GM21786 (cell line): ENCODE results near the gene TSPAN10.
"Not testable (repeated sequence)": the region's sequence is repeated elsewhere in the genome, so short reads cannot be mapped to it uniquely, and the experiment has no call there.

Experiments used
- ATAC-seq: cut with Tn5 transposase; IDR thresholded peaks from one replicate; pipeline ENCODE4 v1.9.1; 2021; ENCODE audit not compliant: unreplicated experiment

The TSPAN10 gene

DNA sequence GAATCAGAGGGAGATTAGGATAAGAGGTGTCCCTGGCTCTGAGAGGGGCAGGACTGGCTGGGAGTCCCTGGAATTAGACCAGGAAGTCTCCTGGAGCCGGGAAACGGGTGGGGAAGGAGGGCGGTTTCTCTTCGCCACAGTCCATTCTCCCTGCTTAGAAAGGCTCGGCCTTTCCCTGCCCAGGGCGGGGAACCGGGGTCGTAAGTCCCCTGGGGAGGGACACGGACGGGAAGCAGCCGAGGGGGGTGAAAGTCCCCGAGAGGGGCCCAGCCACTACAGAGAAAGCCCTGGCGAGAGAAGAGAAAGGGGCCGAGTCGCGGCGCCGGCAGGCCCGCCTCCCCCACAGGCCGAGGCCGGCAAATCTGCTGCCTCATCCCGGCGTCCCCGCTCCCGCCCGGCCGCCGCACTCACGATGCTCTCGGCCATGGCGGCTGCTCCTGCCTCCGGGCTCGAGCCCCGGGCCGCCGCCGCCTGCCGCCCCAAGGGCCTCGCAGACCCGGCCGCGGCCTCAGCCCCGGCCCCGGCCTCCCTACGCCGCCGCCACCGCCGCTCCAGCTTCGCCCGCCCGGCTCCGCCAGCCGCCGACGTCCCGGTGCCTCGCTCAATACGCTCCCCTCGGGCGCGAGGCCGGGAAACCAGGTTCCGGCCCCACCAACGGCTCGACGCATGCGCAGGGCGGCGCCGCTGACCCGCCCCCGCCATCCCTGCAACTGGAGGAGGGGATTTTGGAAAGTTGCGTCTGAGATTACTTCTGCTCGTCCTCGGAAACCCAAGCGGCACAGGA is at the start of gene TSPAN10, which contains the start of gene NPLOC4:
TSPAN10 (plus strand) TSS at position 692 of the 784 bp plus-strand sequence. CDS start 5,217 bp downstream, outside the sequence.
NPLOC4 (minus strand) TSS at position 608 of the 784 bp plus-strand sequence; CDS start at position 426, 182 bp downstream.
- ATAC-seq: peak; percentile 75

DNA sequence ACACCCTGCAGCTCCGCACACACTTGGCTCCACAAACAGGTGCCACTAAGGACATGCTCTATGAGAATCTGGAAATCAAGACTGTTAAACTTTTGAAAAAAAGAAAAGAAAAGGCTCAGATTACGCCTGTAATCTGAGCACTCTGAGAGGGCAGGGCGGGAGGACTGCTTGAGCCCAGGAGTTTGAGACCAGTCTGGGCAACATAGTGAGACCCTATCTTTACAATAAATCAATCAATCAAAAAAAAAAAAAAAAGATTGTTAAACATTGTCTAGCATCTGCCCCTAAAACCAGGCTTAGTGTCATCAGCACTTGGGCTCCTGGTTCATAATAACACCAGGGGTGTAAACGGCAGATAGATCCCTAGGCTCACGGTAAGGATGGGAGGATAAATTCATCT is 47.4 kb upstream of the TSPAN10 start:
- no peak for ATAC-seq

DNA sequence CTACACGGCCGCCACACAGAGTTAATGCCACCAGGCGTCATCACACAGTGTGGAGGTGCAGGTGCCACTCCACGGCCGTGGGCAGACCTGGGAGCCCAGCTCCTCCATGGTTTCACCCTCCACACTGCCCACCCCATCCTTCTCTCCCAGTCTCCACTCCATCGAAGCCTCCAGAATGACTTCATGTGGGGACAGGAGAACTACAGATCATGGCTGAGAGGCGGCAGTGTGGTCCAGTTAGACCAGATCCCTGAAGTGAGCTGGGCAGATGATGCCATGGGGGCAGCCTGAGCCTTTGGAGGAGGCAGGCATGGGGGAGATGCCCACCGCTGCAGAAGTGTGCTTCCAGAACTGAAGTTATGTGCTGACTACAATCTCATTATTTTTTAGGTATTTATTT is 46.9 kb upstream of the TSPAN10 start:
- ATAC-seq: no peak

DNA sequence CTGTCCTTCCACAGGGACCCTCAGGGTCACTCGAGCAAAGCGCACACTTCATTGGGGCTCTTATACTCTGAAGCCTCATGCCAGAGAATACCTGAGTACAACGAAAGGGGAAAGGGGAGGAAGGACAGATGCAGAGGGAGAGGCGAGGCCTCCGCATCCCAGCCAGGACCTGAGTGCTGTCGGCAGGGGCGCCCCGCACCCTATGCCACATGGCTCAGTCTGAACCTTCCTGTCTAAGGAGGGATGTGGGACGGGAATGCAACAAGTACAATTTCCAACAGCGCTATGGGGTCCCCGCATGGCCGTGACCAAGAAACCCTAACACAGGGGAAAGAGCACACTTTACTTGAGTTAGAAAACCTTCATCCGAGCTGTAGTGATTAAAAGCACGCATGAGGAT is 45.0 kb upstream of the TSPAN10 start:
- no peak for ATAC-seq

DNA sequence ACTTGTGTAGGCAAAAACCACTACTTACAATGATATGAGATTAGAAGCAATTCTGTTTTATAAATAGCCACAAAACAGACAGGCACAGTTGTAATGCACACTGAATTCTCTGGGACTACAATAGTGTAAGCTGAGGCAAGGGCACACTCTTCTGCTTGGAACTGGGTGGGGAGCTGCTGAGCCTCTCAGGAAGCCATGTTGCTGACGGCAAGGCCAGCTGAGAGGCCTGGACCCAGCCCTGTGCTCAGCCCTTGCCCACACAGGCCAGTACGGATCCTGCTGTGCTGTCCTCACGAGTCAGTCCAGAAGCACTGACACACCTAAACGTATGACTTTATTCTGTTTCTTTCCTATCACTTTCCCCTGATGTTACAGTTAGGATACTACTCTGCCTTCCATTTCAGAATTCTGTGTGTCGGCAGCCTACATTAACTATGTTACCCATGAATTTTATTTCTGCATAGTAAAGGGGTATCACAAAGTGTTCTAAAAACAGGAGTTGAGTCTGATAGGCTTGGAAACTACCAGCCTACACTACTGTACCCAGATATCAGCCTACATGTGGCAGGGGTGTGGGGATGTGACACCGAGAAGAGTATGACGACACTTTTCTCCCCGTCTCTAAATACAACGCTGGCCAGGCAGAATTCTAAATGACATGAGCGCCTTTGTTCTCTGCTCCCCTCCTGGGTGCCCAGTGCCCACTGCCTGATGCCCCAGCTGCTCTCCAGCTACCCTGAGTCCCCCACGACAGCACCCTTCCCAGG is 43.7 kb upstream of the TSPAN10 start:
- ATAC-seq: no peak

DNA sequence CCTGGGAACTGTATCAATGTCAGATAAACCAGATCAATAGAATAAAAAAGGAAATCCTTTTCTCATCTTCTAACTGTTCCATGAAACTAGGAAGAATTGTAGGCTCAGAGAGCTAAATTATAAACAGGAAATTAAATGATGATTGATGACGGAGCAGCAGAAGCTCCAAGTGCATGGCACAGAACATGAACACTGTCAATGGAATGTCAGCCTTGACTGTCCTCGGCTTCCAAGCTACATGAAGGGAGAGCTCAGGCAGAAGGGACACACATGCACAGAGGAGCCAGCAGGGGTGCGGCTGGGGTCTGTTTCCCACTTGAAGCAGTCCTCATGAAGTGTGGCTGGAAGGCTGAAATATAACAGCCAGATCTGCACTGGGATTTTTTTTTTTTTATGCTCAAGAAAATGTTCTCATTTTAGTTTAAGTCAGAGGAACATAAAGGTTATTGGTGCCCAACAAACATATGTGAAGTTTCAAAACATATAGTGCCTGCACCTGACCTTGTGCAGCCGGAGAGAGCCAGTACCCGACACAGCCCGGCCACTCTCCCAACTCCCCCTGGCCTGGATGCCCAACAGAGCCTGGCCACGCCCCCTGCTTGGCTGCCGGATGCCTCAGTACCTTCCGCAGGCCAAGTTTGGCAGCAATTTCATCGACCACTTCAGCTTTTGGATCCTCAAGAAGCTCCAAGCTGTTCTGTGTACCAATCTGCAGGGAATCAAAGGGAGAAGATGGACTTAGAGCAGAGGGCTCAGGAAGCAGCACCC is 37.1 kb upstream of the TSPAN10 start:
- no peak for ATAC-seq

DNA sequence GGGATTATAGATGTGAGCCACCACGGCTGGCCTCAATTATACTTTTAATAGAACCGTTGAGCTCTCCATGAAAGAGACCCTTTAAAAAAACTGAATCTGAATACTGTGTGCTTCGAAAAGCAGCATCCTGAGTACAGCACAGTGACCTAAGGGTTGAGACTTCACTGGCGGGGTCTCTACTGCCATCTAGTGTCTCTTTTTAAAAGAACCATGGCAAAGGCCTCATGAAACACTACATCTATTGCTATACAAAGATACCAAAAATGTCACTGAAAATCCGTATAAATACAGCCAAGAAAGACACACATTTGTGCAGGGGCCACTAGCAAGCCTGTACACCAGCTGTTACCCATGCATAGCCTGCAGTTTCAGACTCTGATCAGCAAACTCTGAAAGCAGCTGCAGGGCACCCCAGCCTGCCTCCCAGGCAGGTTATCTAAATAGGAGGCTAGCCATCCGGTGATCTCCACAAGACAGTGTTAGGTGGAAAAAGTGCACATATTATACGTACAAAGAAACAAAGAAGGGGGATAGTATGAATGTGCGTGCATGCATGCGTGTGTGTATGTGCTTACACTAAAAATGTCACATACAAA is 35.4 kb upstream of the TSPAN10 start:
- ATAC-seq: no peak

DNA sequence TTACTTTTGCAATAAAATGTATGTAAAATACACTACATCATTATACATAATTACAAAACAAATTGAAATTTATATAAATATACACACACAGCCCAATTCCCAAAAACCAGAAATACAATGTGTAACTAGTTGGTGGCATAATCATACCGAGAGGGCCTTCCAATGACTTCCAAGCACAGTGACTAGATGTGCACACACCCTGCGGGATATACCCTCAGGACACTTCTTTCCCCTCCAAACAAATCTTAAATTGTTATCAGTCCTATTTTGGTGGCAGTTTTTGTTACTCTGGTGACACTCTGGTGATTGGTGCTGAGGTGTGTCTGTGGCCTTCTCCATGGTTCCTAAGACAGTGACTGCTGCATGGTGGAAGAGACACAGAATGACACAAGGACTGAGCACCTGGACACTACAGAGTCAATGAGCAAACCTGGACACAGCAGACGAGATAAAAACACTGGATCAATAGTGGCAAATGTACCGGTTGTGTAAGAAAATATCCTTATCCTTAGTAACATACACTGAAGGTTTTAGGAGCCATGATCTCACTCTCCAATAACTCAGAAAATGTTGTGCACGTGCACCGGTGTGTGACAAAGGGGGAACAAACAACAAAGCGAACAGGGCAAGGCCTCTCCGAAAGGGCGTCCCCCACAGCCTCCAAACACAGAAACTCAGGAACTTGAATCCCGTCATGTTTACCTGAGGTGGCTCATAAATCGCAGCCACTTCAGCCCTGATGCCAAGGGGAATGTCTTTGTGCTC is 33.0 kb upstream of the TSPAN10 start:
- no peak for ATAC-seq

DNA sequence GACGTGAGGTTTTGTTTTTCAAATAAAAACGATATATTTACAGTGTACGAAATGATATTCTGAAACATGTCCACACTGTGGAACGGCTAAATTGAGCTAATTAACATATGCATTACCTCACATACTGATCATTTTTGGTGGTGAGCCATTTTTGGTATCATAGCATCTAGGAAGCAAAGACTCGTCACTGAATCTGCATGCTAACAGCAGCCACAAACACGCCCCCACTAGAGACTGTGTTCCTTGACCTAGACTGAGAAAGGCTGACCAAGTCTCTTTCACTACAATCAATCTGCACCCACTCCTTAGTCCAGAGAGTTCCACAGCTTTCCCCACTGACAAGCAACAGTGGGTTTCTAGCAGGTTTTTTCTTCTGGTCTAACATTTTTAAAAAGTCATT is 29.6 kb upstream of the TSPAN10 start:
- ATAC-seq: no peak

DNA sequence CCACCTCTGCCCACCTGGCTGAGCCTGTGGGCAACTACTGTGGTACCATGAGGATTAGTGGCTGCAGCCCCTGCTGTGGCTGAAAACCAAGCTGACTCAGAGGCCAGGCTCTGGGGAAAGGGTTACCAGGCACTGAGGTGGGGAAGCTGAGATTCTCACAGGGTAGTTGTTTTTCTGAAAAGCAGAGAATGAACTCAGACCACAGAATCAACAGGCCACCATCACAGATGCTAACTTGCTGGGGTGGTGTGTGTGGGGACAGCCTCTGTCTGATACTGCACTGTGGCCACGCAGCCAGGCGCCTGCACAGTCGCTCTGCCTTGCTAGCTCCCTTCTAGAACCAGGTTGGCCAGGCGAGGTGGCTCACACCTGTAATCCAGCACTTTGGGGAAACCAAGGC is 28.9 kb upstream of the TSPAN10 start:
- no peak for ATAC-seq

DNA sequence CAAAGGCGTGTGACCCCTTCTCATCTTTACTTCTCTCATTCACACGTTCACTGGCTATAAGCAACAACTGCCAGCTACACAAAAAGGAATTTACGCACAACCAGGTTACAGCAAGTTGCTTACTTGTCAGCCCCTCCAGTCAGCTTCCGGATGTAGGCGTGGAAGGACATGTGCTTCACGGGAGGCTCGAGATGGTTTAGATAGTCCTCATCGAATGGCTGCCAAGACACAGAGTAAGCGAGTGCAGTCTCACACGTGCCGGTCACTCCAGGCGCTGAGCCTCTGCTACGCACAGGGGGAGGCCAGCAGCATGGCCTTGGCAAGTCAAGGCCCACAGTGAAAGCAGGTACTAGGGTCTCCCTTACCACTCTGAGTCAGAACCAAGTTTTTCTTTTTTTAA is 28.4 kb upstream of the TSPAN10 start:
- no peak for ATAC-seq

DNA sequence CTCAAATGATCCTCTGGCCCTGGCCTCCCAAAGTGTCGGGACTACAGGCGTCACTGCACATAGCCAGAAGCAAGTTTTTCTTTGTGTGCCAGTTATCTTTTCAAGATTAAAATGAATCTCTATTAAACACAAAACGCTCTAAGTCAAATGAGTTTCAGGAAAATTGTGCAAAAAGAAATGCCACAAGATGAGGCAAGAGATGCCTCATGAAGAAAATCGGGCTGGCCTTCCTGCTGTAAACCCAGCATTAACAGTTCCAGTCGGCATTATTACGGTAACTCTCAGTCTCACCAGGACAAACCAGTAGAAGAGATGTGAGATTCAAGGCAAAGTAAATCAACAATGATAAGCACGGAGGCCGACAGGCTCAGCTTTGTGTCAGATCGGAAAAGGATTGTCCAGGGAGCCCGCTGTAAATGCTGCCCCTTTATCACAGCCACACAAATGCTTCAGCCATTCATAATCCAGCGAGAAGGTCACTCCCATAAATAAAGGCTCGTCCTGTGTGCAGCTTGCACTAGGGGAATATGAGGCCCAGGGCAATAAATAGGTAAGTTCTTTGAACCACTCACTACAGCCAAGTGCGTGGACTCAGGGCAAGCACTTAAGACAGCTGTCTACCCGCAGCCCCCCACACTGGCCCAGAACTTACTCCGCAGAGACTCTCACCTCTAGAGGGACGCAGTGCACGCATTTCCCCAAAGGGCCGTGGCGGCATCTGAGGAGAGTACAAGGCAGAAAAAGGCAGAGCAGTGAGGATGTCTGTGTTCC is 27.3 kb upstream of the TSPAN10 start:
- ATAC-seq: no peak

DNA sequence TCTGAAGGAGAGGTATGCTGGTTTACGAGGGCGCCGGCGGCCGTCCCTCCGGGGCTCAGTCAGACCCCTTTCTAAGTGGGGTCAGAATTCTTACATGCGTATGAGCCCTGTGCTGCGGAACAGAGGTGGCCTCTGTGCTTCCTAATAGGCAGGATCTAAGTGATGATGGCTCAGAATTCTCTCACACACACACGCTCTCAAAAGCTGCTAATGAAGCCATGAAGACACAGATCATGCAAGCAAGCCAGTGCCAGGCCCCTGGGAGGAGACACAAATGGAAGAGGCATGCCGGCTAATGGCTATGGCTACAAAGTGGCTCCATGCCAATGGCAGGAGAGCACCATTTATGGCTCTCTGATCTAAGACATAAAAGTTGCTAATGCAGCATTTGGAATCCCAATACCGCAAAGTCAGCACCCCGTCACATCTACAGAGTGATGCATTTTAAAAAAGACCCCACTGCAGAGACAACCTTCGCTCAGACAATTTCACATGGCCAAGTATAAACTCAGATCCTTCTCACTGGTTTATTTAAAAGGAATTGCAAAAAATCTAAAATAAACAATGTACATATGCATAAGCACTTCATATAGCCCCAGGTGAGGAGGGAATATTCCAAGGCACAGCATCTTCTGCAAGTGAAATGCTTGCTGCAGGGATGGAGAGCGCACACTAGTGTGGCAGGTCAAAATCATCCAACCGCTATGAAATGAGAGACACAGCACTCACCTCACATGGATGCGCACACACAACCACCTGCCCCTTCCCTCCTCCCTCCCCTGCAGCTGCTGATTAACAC is 24.6 kb upstream of the TSPAN10 start:
- no peak for ATAC-seq

DNA sequence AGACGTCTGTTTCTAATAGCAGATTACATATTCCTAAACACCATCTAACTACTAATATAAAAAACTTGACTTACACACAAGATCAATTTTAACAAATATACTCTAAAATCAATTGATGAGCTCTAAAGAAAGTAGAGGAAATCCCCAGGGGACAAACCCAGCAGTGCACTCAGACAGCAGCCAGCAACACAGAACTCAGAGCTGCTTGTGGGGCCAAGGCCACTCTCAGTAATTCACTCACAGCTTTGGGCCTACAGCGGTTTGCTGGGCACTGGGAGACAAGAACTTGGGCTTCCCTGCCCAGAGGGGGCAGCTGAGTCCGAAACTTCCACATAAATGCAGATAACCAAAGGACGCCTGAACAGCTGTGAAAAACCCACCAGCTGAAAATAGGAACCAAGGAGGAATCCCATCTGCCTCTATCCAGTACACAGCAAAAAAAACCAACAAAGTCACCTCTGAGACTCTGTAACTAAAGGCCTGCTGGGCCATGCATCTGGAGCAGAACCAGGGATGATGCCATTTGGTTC is 21.5 kb upstream of the TSPAN10 start:
- no peak for ATAC-seq

DNA sequence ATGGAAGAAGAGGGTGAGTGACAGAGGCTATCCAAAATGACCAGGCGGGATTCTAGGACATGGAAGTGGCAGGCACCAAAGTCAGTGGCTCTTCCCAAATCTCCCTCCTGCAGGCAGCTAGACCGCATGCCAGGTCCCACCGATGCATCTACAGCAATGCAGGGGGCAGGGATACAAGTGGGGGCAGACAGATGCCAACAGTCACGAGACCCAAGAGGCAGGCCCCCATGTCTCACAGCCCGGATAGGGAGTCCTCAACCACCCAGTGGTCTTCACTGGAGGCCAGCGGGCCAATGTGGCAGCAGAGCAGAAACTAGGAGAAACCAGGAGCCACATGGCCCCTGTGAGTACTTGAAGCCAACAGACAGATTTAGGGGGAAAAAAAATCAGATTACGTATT is 20.1 kb upstream of the TSPAN10 start:
- ATAC-seq: no peak

DNA sequence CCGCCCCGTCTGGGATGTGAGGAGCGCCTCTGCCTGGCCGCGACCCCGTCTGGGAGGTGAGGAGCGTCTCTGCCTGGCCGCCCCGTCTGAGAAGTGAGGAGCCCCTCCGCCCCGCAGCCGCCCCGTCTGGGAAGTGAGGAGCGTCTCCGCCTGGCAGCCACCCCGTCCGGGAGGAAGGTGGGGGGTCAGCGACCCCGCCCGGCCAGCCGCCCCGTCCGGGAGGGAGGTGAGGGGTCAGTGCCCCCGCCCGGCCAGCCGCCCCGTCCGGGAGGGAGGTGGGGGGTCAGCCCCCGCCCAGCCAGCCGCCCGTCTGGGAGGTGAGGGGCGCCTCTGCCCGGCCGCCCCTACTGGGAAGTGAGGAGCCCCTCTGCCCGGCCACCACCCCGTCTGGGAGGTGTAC is 18.7 kb upstream of the TSPAN10 start:
- not testable (repeated sequence) for ATAC-seq

DNA sequence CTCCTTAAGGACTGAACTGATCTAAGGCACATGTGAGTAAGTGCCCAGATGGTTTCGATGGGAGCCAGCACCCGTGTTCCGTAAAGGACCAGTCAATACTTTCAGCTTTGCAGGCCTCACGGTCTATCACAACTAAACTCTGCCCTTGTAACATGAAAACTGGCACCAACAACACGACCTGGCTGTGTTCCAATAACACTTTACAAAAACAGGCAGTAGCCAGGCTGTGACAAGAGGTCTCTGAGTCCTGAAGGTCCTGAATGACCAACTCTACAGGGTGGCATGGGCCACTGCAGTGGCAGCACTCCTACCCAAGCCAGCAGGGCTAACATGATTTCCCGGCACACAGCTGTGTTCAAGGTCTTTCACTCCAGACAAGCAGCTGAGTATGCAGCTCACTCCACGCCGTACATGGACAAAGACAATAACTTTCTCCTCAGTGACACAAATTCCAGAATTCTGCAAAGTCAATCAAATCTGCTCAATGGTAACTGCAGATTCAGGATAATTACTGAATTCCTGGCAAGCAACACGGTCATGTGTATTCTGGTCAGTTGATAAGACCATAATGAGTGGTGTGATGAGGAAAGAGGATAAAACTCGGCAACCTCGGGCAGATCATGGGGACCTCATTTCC is 15.4 kb upstream of the TSPAN10 start:
- ATAC-seq: no peak

DNA sequence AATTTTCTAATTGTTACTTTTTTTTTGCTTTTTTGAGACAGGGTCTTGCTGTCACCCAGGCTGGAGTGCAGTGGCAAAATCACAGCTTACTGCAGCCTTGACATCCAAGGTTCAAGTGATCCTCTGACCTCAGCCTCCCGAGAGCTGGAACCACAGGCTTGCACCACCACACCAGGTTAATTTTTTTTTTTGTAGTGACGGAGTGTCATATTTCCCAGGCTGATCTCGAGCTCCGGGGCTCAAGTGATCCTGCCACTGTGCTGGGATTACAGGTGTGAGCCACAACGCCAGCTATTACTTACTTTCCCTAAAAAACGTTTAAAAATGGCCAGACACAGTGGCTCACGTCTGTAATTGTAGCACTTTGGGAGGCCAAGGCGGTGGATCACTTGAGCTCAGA is 6.7 kb upstream of the TSPAN10 start:
- ATAC-seq: no peak
